Activated T-cell treated with anti-CD3 and anti-CD28 coated beads, Interleukin-2, amount 50 U/mL, for 4 hours (primary cell): ENCODE measurements around the gene EIF3CL. TPM values are rescaled to one million over a fixed set of nuclear protein-coding genes. Genes with fewer than 3 reads are reported as not detected.

Experiments used
- total RNA-seq, 3 donors: library from RNA; stranded (reverse); gene quantifications; one replicate each; pipeline ENCODE4 v1.2.1, GENCODE V29; 2021

The EIF3CL gene
- total RNA-seq, 3 donors from 2014 or later = 148 to 270 (median 236) TPM

Other genes with a start within 250 kb of the EIF3CL start
- 100 to 1,000 TPM; 291 to 305 (median 303) TPM for gene XPO6, start 191.9 kb downstream of the EIF3CL start, total RNA-seq
- gene SBK1, start 111.3 kb downstream of the EIF3CL start, total RNA-seq = 1 to 10 TPM; 1.4 to 1.5 (median 1.5) TPM
- gene NPIPB6, start 40.3 kb downstream of the EIF3CL start, total RNA-seq = 1 to 10 TPM in 1 of 3 donors, under 1 TPM in 1, not detected in 1; 0.81 to 1.4 TPM
- gene NPIPB7, start 68.5 kb upstream of the EIF3CL start, total RNA-seq = not detected
- 10 to 100 TPM; 25.9 to 26.0 (median 25.9) TPM for gene CLN3, start 88.2 kb upstream of the EIF3CL start, total RNA-seq
- gene APOBR, start 90.8 kb upstream of the EIF3CL start, total RNA-seq = 1 to 10 TPM; 2.3 to 3.0 (median 2.7) TPM
- under 1 TPM in 2 of 3 donors, not detected in 1; 0.21 to 0.41 TPM for gene IL27, start 103.0 kb upstream of the EIF3CL start, total RNA-seq
- gene NUPR1, start 135.1 kb upstream of the EIF3CL start, total RNA-seq = under 1 TPM; 0.28 to 0.63 (median 0.37) TPM
- gene SGF29, start 150.1 kb upstream of the EIF3CL start, total RNA-seq = 10 to 100 TPM; 40.3 to 44.5 (median 42.1) TPM
- gene SULT1A2, start 193.2 kb upstream of the EIF3CL start, total RNA-seq = not detected
- 1 to 10 TPM; 4.8 to 5.5 (median 5.0) TPM for gene SULT1A1, start 206.2 kb upstream of the EIF3CL start, total RNA-seq
- under 1 TPM in 1 of 3 donors, not detected in 2; 0.26 TPM for gene NPIPB8, start 234.2 kb upstream of the EIF3CL start, total RNA-seq